ENCODE results near the gene HS6ST2. TPM values are rescaled to one million over a fixed set of nuclear protein-coding genes. Genes with fewer than 3 reads are reported as not detected.
"Not testable (repeated sequence)": the region's sequence is repeated elsewhere in the genome, so short reads cannot be mapped to it uniquely, and the experiment has no call there.

HS6ST2 gene
- total RNA-seq, 2 donors from 2014 or later = 0.85 to 2.0 TPM

- no peaks in the 10 kb centered on the region for H3K9me3 ChIP-seq
- no peak for DNase-seq
- no peaks in the 10 kb centered on the region for H3K36me3 ChIP-seq
- intact Hi-C loops (cut with DNase I) = no loop called here
- no peak for TF ChIP-seq CTCF (IDR thresholded peaks at IDR 0.05)
- no peak overlapping the region for H3K27ac ChIP-seq
- no peaks in the 10 kb centered on the region for H3K4me1 ChIP-seq
- H3K4me3 ChIP-seq = no peak overlapping the region
- no peaks in the 10 kb centered on the region for H3K27me3 ChIP-seq
- H3K9ac ChIP-seq (ENCODE audit: low read depth in 2 of 2, low read length in 2 of 2) = no peak overlapping the region
These were observed 48.8 kb downstream of the HS6ST2 start for GRCh38 chrX:132909643-132910042.

DNA sequence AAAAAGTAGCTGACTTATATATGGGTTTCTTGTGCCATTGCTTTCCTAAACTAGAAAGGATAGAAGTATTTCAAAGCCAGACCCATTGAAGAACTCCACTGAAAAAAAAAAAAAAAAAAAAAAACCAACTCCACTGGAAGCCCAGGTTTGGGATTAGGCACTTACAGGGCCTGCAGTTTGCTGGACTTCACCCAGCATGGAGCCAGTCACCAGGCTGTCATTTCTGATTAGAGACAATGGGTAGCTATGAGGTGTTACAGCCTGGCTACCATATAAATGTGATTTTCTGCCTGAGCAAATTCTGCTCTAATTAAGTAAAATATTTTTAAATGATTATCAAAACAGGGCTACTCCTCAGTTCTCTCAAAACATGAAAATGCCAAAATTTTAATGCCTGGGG, 49.5 kb downstream of the HS6ST2 start:
- Histone ChIP-seq H3K36me3 (no peaks in the 10 kb centered on the region), H3K27me3 (no peaks in the 10 kb centered on the region)

DNA sequence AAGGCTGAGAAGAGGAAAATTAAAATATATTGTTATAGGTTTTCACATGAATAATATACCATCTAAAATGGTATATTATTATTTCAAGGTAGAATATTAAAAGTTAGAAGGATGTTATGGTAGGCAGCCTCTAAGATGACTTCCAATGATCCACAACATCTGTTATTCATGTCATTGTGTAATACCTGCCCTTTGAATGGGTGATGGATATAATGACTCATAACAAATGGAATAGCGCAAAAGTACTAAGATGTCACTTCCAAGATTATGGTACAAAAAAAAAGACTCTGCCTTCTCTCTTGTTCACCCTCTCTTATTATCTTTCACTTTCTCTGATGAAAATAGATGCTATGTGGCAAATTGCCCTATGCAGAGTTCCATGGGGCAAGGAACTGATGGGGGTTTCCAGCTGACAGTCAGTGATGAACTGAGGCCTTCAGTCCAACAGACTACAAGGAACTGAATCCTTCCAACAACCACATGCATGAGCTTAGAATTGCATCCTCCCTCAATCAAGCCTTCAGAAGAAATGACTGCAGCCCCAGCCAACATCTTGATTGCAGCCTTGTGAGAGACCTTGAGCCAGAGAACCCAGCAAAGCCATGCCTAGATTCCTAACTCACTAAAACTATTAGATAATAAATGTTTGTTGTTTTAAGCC, 57.7 kb downstream of the HS6ST2 start:
- intact Hi-C loops (cut with DNase I) = no loop called here
- Histone ChIP-seq H3K9ac (ENCODE audit: low read depth in 2 of 2, low read length in 2 of 2) (no peak overlapping the region), H3K36me3 (no peaks in the 10 kb centered on the region), H3K4me3 (no peak overlapping the region), H3K4me1 (no peaks in the 10 kb centered on the region), H3K9me3 (no peaks in the 10 kb centered on the region), H3K27me3 (no peaks in the 10 kb centered on the region), H3K27ac (no peak overlapping the region)
- TF ChIP-seq CTCF (IDR thresholded peaks at IDR 0.05) = no peak
- DNase-seq = no peak

More for the DNA sequence above, 49.5 kb downstream of the HS6ST2 start:
- H3K4me1 ChIP-seq = no peaks in the 10 kb centered on the region
- no peak for TF ChIP-seq CTCF (IDR thresholded peaks at IDR 0.05)
- intact Hi-C loops (cut with DNase I) = no loop called here
- no peak overlapping the region for H3K9ac ChIP-seq (ENCODE audit: low read depth in 2 of 2, low read length in 2 of 2)
- no peak overlapping the region for H3K27ac ChIP-seq
- H3K9me3 ChIP-seq = no peaks in the 10 kb centered on the region
- no peak for DNase-seq
- no peak overlapping the region for H3K4me3 ChIP-seq

DNA sequence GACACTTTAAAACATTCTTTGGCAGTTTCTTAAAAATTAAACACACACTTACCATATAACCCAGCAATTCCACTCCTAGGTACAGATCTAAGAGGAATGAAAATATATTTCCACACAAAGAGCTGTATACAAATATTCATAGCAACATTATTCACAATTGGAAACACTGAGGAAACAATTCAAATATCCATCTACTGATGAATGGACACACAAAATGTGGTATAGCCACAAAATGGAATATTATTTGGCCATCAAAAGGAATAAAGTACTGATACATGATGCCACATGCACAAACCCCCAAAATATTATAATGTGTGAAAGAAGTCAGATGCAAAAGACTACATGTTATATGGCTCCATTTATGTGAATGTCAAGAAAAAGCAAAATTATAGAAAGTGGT, 70.9 kb downstream of the HS6ST2 start:
- H3K9me3 ChIP-seq = no peaks in the 10 kb centered on the region
- no peak overlapping the region for H3K4me3 ChIP-seq
- no peak for DNase-seq
- H3K9ac ChIP-seq (ENCODE audit: low read depth in 2 of 2, low read length in 2 of 2) = no peak overlapping the region
- H3K4me1 ChIP-seq = no peaks in the 10 kb centered on the region
- intact Hi-C loops (cut with DNase I) = no loop called here
- no peak for TF ChIP-seq CTCF (IDR thresholded peaks at IDR 0.05)
- H3K36me3 ChIP-seq = no peaks in the 10 kb centered on the region
- no peaks in the 10 kb centered on the region for H3K27me3 ChIP-seq
- no peak overlapping the region for H3K27ac ChIP-seq

DNA sequence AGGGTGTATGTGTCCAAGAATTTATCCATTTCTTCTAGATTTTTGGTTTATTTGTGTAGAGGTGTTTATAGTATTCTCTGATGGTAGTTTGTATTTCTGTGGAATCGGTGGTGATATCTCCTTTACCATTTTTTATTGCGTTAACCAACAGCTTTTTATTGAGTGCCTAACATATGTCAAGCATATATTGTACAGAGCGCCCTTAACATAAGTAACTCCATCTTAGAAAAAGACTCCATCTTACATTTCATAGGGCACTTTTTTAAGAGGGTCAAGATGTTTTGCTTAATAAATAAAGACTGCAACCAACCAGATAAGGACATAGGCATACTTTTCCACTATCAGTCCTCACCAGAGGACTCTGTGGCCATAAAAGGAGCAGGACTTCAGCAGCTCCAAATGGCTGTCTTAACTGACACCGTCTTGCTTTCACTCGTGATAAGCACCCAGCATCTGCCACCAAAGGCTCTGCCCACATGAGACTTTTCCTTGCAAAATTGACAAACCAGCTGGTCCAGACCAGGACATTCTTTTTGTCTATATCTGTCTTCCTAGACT, 75.0 kb downstream of the HS6ST2 start:
- Histone ChIP-seq H3K36me3 (no peaks in the 10 kb centered on the region), H3K9me3 (no peaks in the 10 kb centered on the region), H3K4me1 (no peaks in the 10 kb centered on the region), H3K27me3 (no peaks in the 10 kb centered on the region), H3K27ac (no peak overlapping the region), H3K9ac (ENCODE audit: low read depth in 2 of 2, low read length in 2 of 2) (no peak overlapping the region), H3K4me3 (no peak overlapping the region)
- DNase-seq = no peak
- intact Hi-C loops (cut with DNase I) = no loop called here
- TF ChIP-seq CTCF (IDR thresholded peaks at IDR 0.05) = no peak

DNA sequence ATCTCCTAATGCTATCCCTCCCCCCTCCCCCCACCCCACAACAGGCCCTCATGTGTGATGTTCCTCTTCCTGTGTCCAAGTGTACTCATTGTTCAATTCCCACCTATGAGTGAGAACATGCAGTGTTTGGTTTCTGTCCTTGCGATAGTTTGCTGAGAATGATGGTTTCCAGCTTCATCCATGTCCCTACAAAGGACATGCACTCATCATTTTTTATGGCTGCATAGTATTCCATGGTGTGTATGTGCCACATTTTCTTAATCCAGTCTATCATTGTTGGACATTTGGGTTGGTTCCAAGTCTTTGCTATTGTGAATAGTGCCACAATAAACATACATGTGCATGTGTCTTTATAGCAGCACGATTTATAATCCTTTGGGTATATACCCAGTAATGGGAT, 77.7 kb downstream of the HS6ST2 start:
- H3K9ac ChIP-seq (ENCODE audit: low read depth in 2 of 2, low read length in 2 of 2); H3K9me3 ChIP-seq; intact Hi-C loops (cut with DNase I); H3K4me1 ChIP-seq; H3K4me3 ChIP-seq; H3K27ac ChIP-seq; DNase-seq; H3K27me3 ChIP-seq; H3K36me3 ChIP-seq: not testable (repeated sequence)
